Nucleus accumbens (tissue), 56 donors: ENCODE data around the gene SPCS1.
A peak's percentile ranks its signal among the peaks of the same experiment; 100 is the strongest.

ENCODE experiments used
- DNase-seq, 56 donors: peaks; one replicate each; lab custom pipeline; 2025; lab: John Stamatoyannopoulos, UW

The SPCS1 gene

GRCh38 chr3:52693071-52693470 is 12.8 kb upstream of the SPCS1 start:
- no peak for DNase-seq

DNA sequence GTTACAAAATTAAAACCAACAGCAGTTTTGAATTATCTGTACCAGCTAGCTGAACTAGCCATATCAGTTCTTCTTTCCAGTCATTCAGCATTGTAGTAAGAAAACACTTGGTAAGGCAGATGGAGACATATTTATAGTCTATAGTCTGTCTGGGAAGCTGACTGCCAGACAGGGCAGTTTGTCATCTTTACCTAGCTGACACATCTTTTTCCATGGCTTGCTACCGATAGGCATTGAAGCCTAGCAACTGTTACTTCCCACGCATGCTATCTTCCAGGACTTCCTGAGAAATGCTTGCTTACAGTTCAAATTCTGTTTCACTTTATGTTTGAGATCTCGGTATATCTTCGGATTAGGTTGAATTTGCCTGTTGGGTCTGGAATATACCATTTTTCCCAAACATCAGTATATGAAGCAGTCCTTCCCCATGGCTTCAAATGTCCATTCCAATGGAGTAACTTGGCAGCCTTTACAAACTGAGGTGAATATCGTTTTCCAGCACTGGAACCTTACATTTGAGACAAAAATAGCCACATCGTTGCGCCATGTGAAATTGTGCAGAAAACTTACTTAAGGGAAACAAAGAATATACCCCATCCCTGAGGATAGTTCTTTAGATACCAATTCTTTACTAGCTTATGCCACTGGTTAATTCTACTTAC is 11.2 kb upstream of the SPCS1 start:
- DNase-seq = no peak

DNA sequence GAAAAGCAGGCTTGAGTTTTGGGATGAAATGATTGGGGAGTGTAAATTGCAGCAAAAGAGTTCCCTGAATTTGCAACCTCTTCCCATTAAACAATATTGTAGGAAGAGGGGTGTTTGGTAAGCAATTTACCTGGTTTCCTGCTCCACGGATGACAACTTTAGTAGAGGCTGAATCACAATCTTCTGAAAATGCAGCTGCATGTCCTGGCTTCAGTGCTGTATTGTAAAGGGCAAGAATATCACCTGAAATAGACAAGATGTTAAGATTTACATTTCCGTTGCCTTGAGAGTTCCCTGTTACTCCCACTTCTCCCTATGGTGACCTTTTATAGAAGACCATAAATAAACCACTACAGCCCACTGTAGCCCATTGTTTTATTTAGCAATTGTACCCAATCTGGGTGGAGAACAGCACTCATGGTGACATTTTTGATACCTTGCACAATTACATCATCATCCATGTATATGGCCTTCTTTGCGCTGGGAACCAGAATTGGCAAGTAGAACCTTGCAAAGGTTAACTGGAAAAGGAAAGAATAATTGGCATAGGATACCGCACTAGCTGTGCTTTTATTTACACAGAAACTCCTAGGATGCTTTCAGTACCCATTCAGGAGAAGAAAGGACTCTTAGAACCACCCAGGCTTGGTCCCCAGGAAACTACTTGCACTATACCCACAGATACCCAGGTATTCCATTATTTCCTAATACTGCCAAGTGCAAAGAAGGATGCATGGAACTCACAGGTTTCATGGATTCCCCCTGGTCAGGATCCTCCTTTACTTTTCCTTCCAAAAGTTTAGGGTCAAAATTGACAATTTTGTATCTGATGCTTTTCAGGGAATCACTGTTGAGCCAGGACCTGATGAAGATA is 9.9 kb upstream of the SPCS1 start:
- no peak for DNase-seq

DNA sequence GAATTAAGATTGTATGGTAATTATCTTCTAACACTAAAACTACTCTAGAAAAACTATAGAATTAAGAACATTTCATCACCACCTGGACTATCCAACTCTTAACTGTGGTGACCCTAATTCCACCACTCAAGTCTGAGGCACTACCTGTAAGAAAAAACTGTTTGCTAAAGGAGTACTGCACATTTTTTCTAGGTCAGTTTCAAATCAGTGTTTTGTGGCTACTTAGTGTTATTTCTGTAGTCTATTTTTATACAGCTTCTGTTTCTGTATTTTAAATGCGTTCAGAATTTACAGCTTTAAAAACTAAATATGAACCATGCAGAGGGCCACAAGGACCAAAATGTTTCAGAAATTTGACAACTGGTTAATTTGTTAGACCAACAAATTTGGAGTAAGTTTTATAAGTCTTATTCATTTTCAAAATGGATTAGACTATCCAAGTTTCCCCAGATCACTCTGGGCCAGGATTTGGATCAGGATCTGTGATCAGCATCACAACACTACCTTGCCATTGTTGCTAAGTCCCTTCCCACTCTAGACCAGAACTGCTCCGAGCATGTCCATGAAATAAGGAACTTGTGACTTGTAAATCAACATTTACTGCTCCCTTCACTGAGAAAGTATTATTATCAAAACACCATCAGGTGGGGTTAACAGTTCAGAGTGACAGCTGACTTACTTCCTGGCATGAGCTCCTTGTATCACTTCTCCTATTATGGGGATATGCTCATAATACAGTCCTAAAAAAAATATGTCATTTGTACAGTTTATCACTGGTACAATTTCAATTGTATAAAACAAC is 8.9 kb upstream of the SPCS1 start:
- no peak for DNase-seq

- no peak for DNase-seq
Observed at GRCh38 chr3:52697632-52697965, 8.3 kb upstream of the SPCS1 start.

- no peak for DNase-seq
Observed at GRCh38 chr3:52703341-52703740, 2.6 kb upstream of the SPCS1 start.

- peak in 1 of 56 donors; percentile 15 for DNase-seq
Observed at GRCh38 chr3:52704611-52705437, 1.1 kb upstream of the SPCS1 start.

- peak in 1 of 56 donors; percentile 64 for DNase-seq
Observed at GRCh38 chr3:52705438-52705687, 543 bp upstream of the SPCS1 start.

DNA sequence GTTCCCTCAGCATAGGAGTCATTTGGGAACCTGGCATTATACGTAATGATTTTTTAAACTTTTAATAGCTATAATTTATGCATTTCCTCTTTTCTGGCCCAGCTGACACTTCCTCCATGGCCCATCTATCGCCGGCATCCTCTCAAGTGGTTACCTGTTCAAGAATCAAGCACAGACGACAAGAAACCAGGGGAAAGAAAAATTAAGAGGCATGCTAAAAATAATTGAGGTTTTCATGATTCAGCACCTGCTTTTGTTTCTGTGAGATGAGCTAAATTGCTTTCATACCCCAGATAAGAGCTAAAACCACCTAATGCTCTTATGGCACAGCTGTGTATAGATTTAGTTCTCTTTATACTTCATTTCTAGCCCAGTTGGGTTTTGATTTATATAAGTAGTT is 1.7 kb downstream of the SPCS1 start:
- no peak for DNase-seq

GRCh38 chr3:52710512-52710911 is 4.6 kb downstream of the SPCS1 start:
- no peak for DNase-seq

DNA sequence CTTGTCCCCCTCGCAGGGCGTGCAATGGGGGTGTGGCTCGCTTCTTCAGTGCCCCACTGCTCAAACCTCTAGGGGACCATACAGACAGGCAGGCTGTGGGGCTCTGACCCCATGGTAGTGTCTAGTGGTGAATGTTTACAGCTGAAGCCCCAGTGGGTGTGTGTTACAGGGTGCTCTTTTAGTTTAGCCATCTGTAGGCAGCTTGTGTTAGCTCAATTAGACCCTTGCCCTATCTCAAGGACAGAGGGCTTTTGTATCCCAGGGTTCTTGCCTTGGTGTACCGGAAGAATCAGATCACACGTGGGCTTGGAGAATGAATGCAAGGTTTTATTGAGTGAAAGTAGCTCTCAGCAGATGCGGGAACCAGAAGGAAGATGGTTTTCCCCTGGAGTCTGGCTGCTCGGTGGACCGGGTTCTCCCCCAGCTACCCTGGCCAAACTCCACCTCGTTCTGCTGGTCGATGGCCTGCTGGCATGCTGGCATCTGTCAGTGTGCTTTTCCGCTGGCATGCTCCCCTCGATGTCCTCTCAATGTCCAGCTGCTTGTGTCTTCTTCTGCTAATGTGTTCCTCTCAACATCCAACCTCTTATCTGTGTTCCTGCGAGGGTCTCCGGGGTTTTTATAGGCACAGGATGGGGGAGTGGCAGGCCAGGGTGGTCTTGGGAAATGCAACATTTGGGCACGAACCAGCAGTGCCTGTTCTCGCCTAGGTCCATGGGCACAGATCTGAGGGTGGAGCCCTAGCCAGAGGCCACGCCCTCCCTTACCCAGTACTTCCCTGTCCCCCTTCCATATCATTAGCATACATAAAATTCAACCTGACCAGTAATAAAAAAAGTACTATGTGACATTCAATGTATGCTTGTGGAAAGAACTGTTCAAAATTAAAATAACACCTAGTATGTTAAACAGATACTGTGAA is 6.6 kb downstream of the SPCS1 start:
- DNase-seq = no peak

DNA sequence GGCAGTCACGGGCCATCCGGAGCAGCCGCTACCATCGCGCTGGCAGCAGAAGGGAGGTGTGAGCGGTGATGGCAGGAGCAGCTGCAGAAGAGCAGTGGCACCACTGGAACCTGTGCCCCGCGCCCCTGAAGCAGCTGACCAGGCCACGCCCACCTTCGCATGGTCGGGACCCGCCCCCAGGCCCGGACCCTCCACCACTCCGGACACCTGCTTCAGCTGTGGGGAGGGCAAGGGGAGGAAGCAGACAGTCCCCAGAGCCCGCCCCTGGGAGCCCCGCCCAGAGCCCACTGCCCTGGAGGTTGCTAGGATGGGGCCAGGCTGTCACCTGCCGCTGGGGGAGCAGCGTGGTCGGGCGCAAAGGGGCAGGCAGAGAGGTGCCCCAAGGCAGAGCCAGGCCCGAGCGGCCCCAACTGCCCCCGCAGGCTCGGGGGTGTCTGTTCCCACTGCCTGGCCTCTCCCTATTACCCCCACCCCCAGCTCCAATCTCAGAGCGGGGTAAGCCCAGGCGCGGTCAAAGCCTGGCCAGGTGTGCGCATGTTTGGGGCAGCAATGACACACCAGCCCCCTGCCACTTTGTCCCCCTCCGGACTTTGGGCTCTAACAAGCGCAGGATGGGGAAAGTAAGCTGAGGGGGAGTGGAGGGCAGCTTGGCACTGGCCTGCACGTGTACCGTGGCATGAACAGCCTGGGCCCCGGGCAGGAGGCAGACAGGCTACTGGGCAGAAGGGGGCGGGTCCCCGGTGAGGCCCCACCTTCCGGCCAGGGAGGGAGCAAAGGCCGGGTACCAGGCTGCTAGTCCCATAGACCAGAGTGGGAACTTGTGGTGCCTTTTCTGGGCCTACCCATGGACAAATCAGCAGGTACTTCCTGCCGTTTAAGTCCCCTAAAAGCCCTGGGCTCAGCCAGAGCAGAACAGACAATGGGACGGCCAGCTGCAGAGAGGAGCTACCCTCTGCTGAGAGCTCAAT is 8.7 kb downstream of the SPCS1 start:
- DNase-seq = no peak

DNA sequence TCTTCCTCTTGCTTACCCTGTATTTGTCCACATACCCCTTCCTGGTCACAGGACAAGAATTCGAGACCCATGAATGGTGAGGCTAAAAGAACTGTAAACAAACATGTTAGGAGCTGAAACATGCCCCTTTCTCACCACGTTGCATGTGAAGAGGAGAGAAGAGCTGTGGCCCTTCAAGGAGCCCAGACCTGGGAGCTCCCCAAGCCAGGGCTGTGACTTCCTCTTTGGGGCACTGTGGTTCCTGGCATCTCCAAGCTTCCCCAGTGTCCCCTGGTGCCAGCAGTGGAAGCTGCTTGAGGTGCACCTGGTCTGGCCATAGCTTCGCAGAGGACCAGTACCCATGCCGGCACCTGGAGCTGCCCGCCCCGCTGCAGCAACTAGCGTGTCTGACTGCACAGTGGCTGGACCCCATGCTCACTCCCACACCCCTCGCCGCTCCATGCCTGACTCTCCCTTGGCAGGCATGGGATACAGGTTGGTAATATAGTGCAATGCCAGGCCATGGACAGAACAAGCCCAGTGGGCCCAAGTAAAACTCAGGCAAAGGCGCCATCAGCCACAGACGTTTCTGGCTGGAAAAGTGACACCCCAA is 9.9 kb downstream of the SPCS1 start:
- no peak for DNase-seq

GRCh38 chr3:52719618-52720017 is 13.7 kb downstream of the SPCS1 start:
- no peak for DNase-seq

GRCh38 chr3:52721002-52721729 is 15.3 kb downstream of the SPCS1 start:
- DNase-seq = peak in 2 of 56 donors; percentile 7 to 16

DNA sequence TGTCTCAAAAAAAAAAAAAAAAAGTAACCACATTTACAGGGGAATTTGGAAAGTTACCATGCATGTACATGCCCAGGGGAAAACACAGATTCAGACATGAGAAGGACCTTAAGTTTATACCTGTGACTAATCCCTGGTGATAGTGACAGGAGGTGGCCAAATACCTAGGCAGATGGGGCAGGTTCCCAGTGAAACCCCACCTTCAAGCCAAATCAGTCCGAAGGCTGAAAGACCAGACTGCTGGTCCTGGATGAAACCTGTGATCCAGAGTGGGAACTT is 15.8 kb downstream of the SPCS1 start:
- DNase-seq = no peak

DNA sequence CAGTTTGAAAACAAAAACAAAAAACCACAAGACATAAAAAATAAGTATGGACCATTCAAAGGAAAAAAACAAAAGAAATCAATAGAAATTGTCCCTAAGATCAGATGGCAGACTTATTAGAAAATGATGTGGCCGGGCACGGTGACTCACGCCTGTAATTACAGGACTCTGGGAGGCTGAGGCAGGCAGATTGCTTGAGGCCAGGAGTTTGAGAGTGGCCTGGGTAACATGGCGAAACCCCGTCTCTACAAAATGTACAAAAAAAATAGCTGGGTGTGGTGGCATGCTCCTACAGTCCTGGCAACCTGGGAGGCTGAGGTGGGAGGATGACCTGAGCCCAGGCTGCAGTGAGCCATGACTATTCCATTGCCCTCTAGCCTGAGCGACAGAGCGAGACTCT is 16.6 kb downstream of the SPCS1 start:
- DNase-seq = no peak

DNA sequence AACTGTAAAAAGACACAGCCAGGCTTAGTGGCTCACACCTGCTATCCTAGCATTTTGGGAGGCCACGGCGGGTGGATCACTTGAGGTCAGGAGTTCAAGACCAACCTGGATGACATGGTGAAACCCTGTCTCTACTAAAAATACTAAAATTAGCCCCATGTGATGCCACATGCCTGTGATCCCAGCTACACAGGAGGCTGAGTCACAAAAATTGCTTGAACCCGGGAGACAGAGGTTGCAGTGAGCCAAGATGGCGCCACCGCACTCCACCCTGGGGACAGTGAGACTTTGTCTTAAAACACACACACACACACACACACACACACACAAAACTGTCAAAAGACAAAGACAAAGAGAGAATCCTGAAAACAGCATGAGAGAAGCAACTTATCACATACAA is 18.0 kb downstream of the SPCS1 start:
- DNase-seq = no peak
